Kidney epithelial cell (primary cell): Measurements from ENCODE around the gene CRKL. TPM values are rescaled to one million over a fixed set of nuclear protein-coding genes. Genes with fewer than 3 reads are reported as not detected.
"Not testable (repeated sequence)": the region's sequence is repeated elsewhere in the genome, so short reads cannot be mapped to it uniquely, and the experiment has no call there.

Experiments
- DNase-seq: peaks from one replicate; pipeline ENCODE4 v3.0.0-alpha.2; 2010; ENCODE audit warnings: low read depth
- H3K27me3 ChIP-seq: 2 replicates; pipeline ENCODE4 v1.6.0; 2011; ENCODE audit warnings: low read length; ENCODE audit not compliant: control insufficient read depth, insufficient read depth
- H3K36me3 ChIP-seq: 2 replicates; pipeline ENCODE4 v1.5.1; 2011; ENCODE audit warnings: low read length; ENCODE audit not compliant: control insufficient read depth, insufficient read depth
- H3K4me3 ChIP-seq: 2 replicates; pipeline ENCODE4 v1.5.1; 2011; ENCODE audit warnings: low read depth, mild to moderate bottlenecking, control low read depth, low read length
- CTCF ChIP-seq: IDR thresholded peaks from 2 replicates; pipeline ENCODE4 v1.5.1; 2011; ENCODE audit warnings: mild to moderate bottlenecking, moderate library complexity, low read length, control low read depth, inconsistent platforms; ENCODE audit not compliant: insufficient read depth, poor library complexity, severe bottlenecking
- total RNA-seq: library from RNA; depleted of rRNA; stranded (reverse); fragments of >200 nt; gene quantifications from 2 replicates; pipeline ENCODE4 v1.2.3, GENCODE V29; 2015

The CRKL gene
- total RNA-seq, 1 donor from 2014 or later: 47.7 TPM

DNA sequence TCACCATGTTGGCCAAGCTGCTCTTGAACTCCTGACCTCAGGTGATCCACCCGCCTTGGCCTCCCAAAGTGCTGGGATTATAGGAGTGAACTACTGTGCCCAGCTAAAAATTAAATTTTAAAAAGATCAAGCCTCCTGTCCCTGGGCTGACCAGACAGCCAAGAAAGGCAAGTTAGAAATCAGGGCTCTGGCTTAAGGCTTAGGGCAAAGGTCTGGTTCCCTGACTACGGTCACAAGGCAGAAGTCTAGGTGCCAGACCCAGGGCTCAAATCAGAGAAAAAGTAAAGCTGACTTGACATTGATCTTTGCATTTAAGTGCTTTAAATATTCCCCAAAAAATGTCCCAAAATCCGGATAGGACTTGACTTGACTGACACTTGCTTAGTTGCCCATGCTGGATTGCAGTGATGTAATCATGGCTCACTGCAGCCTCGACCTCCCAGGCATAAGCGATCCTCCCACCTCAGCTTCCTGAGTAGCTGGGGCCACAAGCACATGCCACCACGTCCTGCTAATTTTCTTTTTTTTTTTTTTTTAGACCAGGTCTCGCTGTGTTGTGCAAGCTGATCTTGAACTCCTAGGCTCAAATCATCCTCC lies 17.3 kb upstream of the CRKL start:
- Histone ChIP-seq H3K36me3 (no peaks in the 10 kb centered on the region), H3K4me3 (no peak overlapping the region), H3K27me3 (no peaks in the 10 kb centered on the region)
- DNase-seq: no peak
- TF ChIP-seq CTCF: no peak

DNA sequence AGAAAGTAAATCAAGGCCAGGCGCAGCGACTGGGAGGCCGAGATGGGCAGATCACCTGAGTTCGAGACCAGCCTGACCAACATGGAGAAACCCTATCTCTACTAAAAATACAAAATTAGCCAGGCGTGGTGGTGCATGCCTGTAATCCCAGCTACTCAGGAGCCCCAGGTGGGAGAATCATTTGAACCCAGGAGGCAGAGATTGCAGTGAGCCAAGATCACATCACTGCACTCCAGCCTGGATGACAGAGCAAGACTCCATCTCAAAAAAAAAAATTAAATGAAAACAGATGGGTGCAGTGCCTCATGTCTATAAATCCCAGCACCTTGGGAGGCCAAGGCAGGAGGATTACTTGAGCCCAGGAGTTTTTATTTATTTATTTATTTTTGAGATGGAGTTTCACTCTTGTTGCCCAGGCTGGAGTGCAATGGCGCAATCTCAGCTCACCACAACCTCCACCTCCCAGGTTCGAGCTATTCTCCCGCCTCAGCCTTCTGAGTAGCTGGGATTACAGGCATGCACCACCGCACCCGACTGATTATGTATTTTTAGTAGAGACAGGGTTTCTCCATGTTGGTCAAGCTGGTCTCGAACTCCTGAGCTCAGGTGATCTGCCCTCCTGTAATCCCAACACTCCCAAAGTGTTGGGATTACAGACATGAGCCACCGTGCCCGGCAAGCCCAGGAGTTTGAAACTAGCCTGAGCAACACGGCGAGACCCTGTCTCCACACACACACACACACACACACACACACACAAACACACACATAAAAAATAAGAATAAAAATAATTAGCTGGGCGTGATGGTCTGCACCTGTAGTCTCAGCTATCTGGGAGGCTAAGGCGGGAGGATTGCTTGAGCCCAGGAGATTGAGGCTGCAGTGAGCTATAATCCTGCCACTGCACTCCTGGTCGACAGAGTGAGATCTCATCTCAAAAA lies 15.8 kb upstream of the CRKL start:
- not testable (repeated sequence) for H3K36me3 ChIP-seq, H3K4me3 ChIP-seq, H3K27me3 ChIP-seq, DNase-seq

DNA sequence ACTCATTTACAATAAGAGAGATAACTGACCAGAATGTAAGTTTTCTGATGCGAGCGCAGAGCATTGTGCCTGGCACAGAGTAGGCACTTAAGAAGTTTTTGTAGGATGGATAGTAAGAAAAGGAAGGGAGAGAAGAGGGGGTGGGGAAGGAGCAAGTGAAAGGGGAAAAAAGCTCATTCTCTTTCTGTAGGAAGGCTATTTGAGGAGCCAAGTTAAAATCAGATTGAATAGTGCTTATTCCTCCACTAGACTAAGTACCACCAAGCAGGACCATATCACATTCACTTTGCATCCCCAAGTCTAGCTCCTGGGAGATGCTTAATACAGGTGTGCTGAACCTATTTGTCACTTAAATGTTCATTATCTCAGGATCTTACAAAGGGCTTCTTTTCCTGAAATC lies 14.1 kb upstream of the CRKL start:
- Histone ChIP-seq H3K4me3 (no peak overlapping the region), H3K36me3 (no peaks in the 10 kb centered on the region), H3K27me3 (no peaks in the 10 kb centered on the region)
- no peak for TF ChIP-seq CTCF
- no peak for DNase-seq

GRCh38 chr22:20904008-20904979 lies 12.9 kb upstream of the CRKL start:
- Histone ChIP-seq H3K4me3 (no peak overlapping the region), H3K36me3 (no peaks in the 10 kb centered on the region), H3K27me3 (no peaks in the 10 kb centered on the region)
- TF ChIP-seq CTCF: no peak
- DNase-seq: peak; percentile 84

- no peak for DNase-seq
- Histone ChIP-seq H3K4me3 (no peak overlapping the region), H3K36me3 (no peaks in the 10 kb centered on the region), H3K27me3 (no peaks in the 10 kb centered on the region)
- no peak for TF ChIP-seq CTCF
These were observed 12.2 kb upstream of the CRKL start for GRCh38 chr22:20904980-20905355.
